ENCODE data around the gene TOX3. TPM values are rescaled to one million over a fixed set of nuclear protein-coding genes. Genes with fewer than 3 reads are reported as not detected.
A peak's percentile ranks its signal among the peaks of the same experiment; 100 is the strongest.

The TOX3 gene
- total RNA-seq, 1 donor from 2014 or later: 54.8 TPM

DNA sequence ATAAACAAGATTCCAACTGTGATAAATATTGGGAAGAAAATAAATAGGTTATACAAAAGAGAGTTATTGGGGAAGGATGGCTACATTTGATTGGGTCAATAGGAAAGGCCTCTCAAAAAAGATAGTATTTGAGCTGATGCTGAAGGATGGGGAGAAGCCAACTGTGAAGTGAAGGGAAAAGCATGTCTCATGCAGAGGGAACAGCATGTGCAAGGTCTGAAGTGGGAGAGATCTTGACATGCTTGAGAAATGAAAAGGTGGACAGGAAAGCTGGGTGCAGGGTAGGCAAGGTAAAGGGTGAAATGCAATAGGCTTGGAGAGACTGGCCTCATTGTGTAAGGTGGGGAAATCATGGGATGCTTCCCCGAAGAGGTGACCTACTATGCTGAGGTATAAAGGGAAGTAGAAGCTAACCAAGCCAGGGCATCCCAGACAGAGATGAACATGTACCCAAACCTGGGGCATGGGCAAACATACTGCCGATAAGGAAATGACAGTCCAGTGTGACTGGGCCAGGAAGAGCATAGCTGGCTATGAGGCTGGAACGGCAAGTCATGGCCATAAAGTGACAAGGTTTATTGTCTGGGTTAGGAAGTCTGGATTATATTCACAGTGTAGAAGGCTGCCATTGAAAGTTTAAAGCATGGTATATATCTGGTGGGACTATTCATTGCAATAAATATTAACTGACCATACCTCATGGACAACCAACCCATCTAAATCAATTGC is 91.2 kb downstream of the TOX3 start:
- TF ChIP-seq, protein P1, sequence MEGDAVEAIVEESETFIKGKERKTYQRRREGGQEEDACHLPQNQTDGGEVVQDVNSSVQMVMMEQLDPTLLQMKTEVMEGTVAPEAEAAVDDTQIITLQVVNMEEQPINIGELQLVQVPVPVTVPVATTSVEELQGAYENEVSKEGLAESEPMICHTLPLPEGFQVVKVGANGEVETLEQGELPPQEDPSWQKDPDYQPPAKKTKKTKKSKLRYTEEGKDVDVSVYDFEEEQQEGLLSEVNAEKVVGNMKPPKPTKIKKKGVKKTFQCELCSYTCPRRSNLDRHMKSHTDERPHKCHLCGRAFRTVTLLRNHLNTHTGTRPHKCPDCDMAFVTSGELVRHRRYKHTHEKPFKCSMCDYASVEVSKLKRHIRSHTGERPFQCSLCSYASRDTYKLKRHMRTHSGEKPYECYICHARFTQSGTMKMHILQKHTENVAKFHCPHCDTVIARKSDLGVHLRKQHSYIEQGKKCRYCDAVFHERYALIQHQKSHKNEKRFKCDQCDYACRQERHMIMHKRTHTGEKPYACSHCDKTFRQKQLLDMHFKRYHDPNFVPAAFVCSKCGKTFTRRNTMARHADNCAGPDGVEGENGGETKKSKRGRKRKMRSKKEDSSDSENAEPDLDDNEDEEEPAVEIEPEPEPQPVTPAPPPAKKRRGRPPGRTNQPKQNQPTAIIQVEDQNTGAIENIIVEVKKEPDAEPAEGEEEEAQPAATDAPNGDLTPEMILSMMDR (IDR thresholded peaks at IDR 0.05; ENCODE audit: partially characterized antibody, unreplicated experiment): no peak
- Mint-ChIP-seq H3K36me3 (ENCODE audit: unreplicated experiment) (peaks cover 5% of the 10 kb centered on the region), H3K9me3 (ENCODE audit: unreplicated experiment) (peaks cover 3% of the 10 kb centered on the region), H3K27ac (ENCODE audit: unreplicated experiment) (no peak overlapping the region), H3K4me3 (ENCODE audit: unreplicated experiment) (no peak overlapping the region), H3K4me1 (ENCODE audit: low read depth, unreplicated experiment) (peaks cover 25% of the 10 kb centered on the region), H3K27me3 (ENCODE audit: unreplicated experiment) (peaks cover 3% of the 10 kb centered on the region)
- no peak for DNase-seq

- Mint-ChIP-seq H3K9me3 (ENCODE audit: unreplicated experiment) (peaks cover 5% of the 10 kb centered on the region), H3K27me3 (ENCODE audit: unreplicated experiment) (peaks cover 3% of the 10 kb centered on the region), H3K36me3 (ENCODE audit: unreplicated experiment) (peaks cover 13% of the 10 kb centered on the region), H3K4me1 (ENCODE audit: low read depth, unreplicated experiment) (peaks cover 32% of the 10 kb centered on the region), H3K4me3 (ENCODE audit: unreplicated experiment) (no peak overlapping the region), H3K27ac (ENCODE audit: unreplicated experiment) (no peak overlapping the region)
- DNase-seq: no peak
- TF ChIP-seq, protein P1 (IDR thresholded peaks at IDR 0.05; ENCODE audit: partially characterized antibody, unreplicated experiment): no peak
Observed at GRCh38 chr16:52453644-52454043, 93.3 kb downstream of the TOX3 start.

- no peak for DNase-seq
- Mint-ChIP-seq H3K9me3 (ENCODE audit: unreplicated experiment) (peaks cover 5% of the 10 kb centered on the region), H3K27me3 (ENCODE audit: unreplicated experiment) (peaks cover 3% of the 10 kb centered on the region), H3K4me1 (ENCODE audit: low read depth, unreplicated experiment) (peaks cover 41% of the 10 kb centered on the region), H3K4me3 (ENCODE audit: unreplicated experiment) (no peak overlapping the region), H3K36me3 (ENCODE audit: unreplicated experiment) (peaks cover 15% of the 10 kb centered on the region), H3K27ac (ENCODE audit: unreplicated experiment) (no peak overlapping the region)
- TF ChIP-seq, protein P1 (IDR thresholded peaks at IDR 0.05; ENCODE audit: partially characterized antibody, unreplicated experiment): no peak
Observed at GRCh38 chr16:52451971-52452421, 94.9 kb downstream of the TOX3 start.

DNA sequence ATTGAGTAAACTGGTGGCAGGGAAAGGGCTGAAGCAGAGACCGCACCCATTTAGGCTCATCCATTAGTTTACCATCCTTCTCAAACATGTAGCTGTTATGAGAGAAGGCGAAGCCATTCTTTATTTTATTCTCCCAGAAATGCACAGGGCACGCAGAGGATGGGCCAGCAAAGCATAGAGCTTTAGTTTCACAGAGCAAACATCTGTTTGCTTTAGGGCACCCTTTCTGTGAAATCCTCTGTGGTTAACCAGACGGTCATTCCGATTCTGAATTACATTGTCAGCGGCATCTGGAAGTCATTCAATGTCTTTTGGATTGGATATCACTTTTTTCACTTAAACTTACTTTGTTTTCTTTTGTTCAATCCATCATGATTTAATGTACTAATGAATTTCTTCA is 96.0 kb downstream of the TOX3 start:
- H3K36me3 Mint-ChIP-seq (ENCODE audit: unreplicated experiment): peaks cover 15% of the 10 kb centered on the region
- TF ChIP-seq, protein P1 (IDR thresholded peaks at IDR 0.05; ENCODE audit: partially characterized antibody, unreplicated experiment): no peak
- DNase-seq: no peak
- peaks cover 10% of the 10 kb centered on the region for H3K9me3 Mint-ChIP-seq (ENCODE audit: unreplicated experiment)
- H3K4me1 Mint-ChIP-seq (ENCODE audit: low read depth, unreplicated experiment): peaks cover 50% of the 10 kb centered on the region
- H3K4me3 Mint-ChIP-seq (ENCODE audit: unreplicated experiment): no peak overlapping the region
- H3K27ac Mint-ChIP-seq (ENCODE audit: unreplicated experiment): peak overlapping the region; percentile 54
- peaks cover 3% of the 10 kb centered on the region for H3K27me3 Mint-ChIP-seq (ENCODE audit: unreplicated experiment)

DNA sequence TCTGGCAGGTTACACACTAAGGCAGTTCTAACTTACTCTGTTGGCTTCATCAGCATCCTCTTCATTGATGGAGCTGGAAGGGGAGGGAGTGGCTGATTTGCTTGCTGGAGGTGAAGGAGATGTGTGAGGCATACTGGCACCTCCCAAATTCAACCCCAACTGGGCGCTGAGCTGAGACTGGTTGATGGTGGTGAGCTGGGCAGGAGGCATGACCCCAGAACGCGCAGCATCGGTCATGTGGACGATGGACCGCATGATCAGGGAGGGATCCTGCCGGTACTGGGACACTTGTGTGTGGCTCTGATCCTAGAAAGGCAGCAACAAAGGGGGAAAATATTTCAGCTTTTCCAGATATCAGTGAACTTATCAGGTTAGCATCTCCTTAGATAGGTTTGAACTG is 96.7 kb downstream of the TOX3 start:
- peak overlapping the region; percentile 54 for H3K27ac Mint-ChIP-seq (ENCODE audit: unreplicated experiment)
- no peak overlapping the region for H3K4me3 Mint-ChIP-seq (ENCODE audit: unreplicated experiment)
- H3K4me1 Mint-ChIP-seq (ENCODE audit: low read depth, unreplicated experiment): peaks cover 52% of the 10 kb centered on the region
- peaks cover 10% of the 10 kb centered on the region for H3K9me3 Mint-ChIP-seq (ENCODE audit: unreplicated experiment)
- DNase-seq: no peak
- TF ChIP-seq, protein P1 (IDR thresholded peaks at IDR 0.05; ENCODE audit: partially characterized antibody, unreplicated experiment): no peak
- peaks cover 10% of the 10 kb centered on the region for H3K36me3 Mint-ChIP-seq (ENCODE audit: unreplicated experiment)
- H3K27me3 Mint-ChIP-seq (ENCODE audit: unreplicated experiment): no peaks in the 10 kb centered on the region
